Measurements from ENCODE around the gene AIPL1.

GRCh38 chr17:6471531-6472465, 36.9 kb upstream of the AIPL1 start:
- TF ChIP-seq CTCF (optimal IDR thresholded peaks at IDR 0.05 in 1 of 3, IDR thresholded peaks at IDR 0.05 in 1 of 3, conservative IDR thresholded peaks at IDR 0.05 in 1 of 3; ENCODE audit: extremely low read depth in 1 of 3, insufficient read depth in 2 of 3, low read length in 3 of 3) (peak; percentile 3 to 60 (median 26)), EZH2 (IDR thresholded peaks at IDR 0.05; ENCODE audit: low read length) (no peak)
